OCI-LY1 (cell line): Measurements from ENCODE around the gene PANK4.

ENCODE experiments used
- H2AFZ ChIP-seq: fragments of 200-600 bp; sonication (generic), shearing (Covaris generic); 2 replicates; pipeline ENCODE4 v1.6.0; 2014; ENCODE audit warnings: antibody characterized with exemption, mild to moderate bottlenecking, low read length
- H3F3A ChIP-seq: fragments of 200-600 bp; sonication (generic), shearing (Covaris generic); 2 replicates; pipeline ENCODE4 v1.6.0; 2014; ENCODE audit warnings: mild to moderate bottlenecking, antibody characterized with exemption, low read length, moderate library complexity; ENCODE audit not compliant: insufficient read depth
- H3K27ac ChIP-seq: fragments of 200-600 bp; sonication (generic); 2 replicates; pipeline ENCODE4 v1.5.1; 2014; ENCODE audit warnings: low read length, mixed run types, mild to moderate bottlenecking, low read depth; ENCODE audit not compliant: poor library complexity, severe bottlenecking
- H3K27me3 ChIP-seq: fragments of 200-600 bp; sonication (generic); 2 replicates; pipeline ENCODE4 v1.6.0; 2014; ENCODE audit warnings: antibody characterized with exemption, mild to moderate bottlenecking, low read length, moderate library complexity; ENCODE audit not compliant: insufficient read depth
- H3K36me3 ChIP-seq: fragments of 200-600 bp; sonication (generic); 2 replicates; pipeline ENCODE4 v1.6.1; 2014; ENCODE audit warnings: mild to moderate bottlenecking, antibody characterized with exemption, low read length, moderate library complexity, mixed read lengths; ENCODE audit not compliant: insufficient read depth
- H3K4me1 ChIP-seq: fragments of 200-600 bp; sonication (generic); 2 replicates; pipeline ENCODE4 v1.5.1; 2014; ENCODE audit warnings: mild to moderate bottlenecking, low read length, moderate library complexity; ENCODE audit not compliant: insufficient read depth, severe bottlenecking
- H3K4me2 ChIP-seq: fragments of 200-600 bp; sonication (generic), shearing (Covaris generic); 2 replicates; pipeline ENCODE4 v1.6.1; 2014; ENCODE audit warnings: low read length
- H3K4me3 ChIP-seq: fragments of 200-600 bp; sonication (generic); 2 replicates; pipeline ENCODE4 v1.5.1; 2014; ENCODE audit warnings: low read length, low read depth, mild to moderate bottlenecking, mixed read lengths; ENCODE audit not compliant: poor library complexity, severe bottlenecking
- H3K79me2 ChIP-seq: fragments of 200-600 bp; shearing (Covaris generic); 2 replicates; pipeline ENCODE4 v1.6.1; 2016; ENCODE audit warnings: mixed run types, low read length, mixed read lengths; ENCODE audit not compliant: insufficient read depth
- H3K9ac ChIP-seq: fragments of 200-600 bp; sonication (generic), shearing (Covaris generic); 2 replicates; pipeline ENCODE4 v1.6.1; 2014; ENCODE audit warnings: mild to moderate bottlenecking, low read length, mixed read lengths
- H3K9me2 ChIP-seq: fragments of 200-600 bp; sonication (generic), shearing (Covaris generic); 2 replicates; pipeline ENCODE4 v1.6.1; 2014; ENCODE audit warnings: low read depth, mild to moderate bottlenecking, low read length, mixed read lengths
- H3K9me3 ChIP-seq: fragments of 200-600 bp; shearing (Covaris generic); 2 replicates; pipeline ENCODE4 v1.6.1; 2014; ENCODE audit warnings: low read length, mixed read lengths
- H4K20me1 ChIP-seq: fragments of 200-600 bp; sonication (generic), shearing (Covaris generic); 2 replicates; pipeline ENCODE4 v1.6.0; 2016; ENCODE audit warnings: mild to moderate bottlenecking, low read length; ENCODE audit not compliant: insufficient read depth
- CTCF ChIP-seq: fragments of 200-600 bp; sonication (generic), shearing (Covaris generic); IDR thresholded peaks from 2 replicates; pipeline ENCODE4 v1.5.1; 2017; ENCODE audit warnings: mild to moderate bottlenecking, antibody characterized with exemption, low read length, moderate library complexity, mixed read lengths
- EZH2 ChIP-seq: fragments of 200-600 bp; sonication (generic), shearing (Covaris generic); IDR thresholded peaks from 2 replicates; pipeline ENCODE4 v1.8.0; 2017; ENCODE audit warnings: borderline replicate concordance, mixed run types, mild to moderate bottlenecking, antibody characterized with exemption, low read length, moderate library complexity, mixed read lengths

PANK4 gene

GRCh38 chr1:2525920-2526823 is at the start of gene PANK4:
PANK4 (minus strand) TSS chr1:2526596; CDS start chr1:2526587, 9 bp downstream.
- Histone ChIP-seq H2AFZ (no peak within 1 kb of the TSS), H3K9ac (peak within 1 kb of the TSS; percentile 85), H3K9me2 (no peaks in the 10 kb centered on the region), H4K20me1 (no peaks in the 10 kb centered on the region), H3K27ac (no peak within 1 kb of the TSS), H3K27me3 (0 out of 2 replicates have a peak, but pooled peaks cover 9% of the 10 kb centered on the region), H3K79me2 (peaks cover 33% of the 10 kb centered on the region), H3K36me3 (peaks cover 9% of the 10 kb centered on the region; the same call in 1 of the 2 replicates), H3K4me1 (peaks cover 26% of the 10 kb centered on the region), H3K9me3 (no peaks in the 10 kb centered on the region), H3K4me2 (peak within 1 kb of the TSS; percentile 93), H3K4me3 (peak within 1 kb of the TSS; percentile 86), H3F3A (no peaks in the 10 kb centered on the region)
- TF ChIP-seq CTCF (no peak), EZH2 (no peak)

- H3K9me3 ChIP-seq, result no peaks in the 10 kb centered on the region
- H3K4me2 ChIP-seq, result no peak overlapping the region
- H3K27ac ChIP-seq, result no peak overlapping the region
- H3K27me3 ChIP-seq, result peaks cover 5% of the 10 kb centered on the region; the same call in 1 of the 2 replicates
- H4K20me1 ChIP-seq, result no peaks in the 10 kb centered on the region
- no peak overlapping the region for H2AFZ ChIP-seq
- no peaks in the 10 kb centered on the region for H3K79me2 ChIP-seq
- no peak for TF ChIP-seq EZH2
- TF ChIP-seq CTCF, result no peak
- no peak overlapping the region for H3K4me3 ChIP-seq
- no peaks in the 10 kb centered on the region for H3K36me3 ChIP-seq
- peaks cover 28% of the 10 kb centered on the region for H3K4me1 ChIP-seq
- H3F3A ChIP-seq, result no peaks in the 10 kb centered on the region
- H3K9me2 ChIP-seq, result no peaks in the 10 kb centered on the region
- no peak overlapping the region for H3K9ac ChIP-seq
Measured at GRCh38 chr1:2574350-2574749, 48.0 kb upstream of the PANK4 start.

- Histone ChIP-seq H3K4me3 (no peak overlapping the region), H3K36me3 (no peaks in the 10 kb centered on the region), H3K9me3 (no peaks in the 10 kb centered on the region), H3F3A (no peaks in the 10 kb centered on the region), H3K4me1 (peaks cover 26% of the 10 kb centered on the region), H3K79me2 (no peaks in the 10 kb centered on the region), H3K27me3 (peaks cover 5% of the 10 kb centered on the region; the same call in 1 of the 2 replicates), H3K9ac (no peak overlapping the region), H3K4me2 (no peak overlapping the region), H4K20me1 (no peaks in the 10 kb centered on the region), H2AFZ (no peak overlapping the region), H3K27ac (no peak overlapping the region), H3K9me2 (no peaks in the 10 kb centered on the region)
- TF ChIP-seq CTCF, result no peak
- no peak for TF ChIP-seq EZH2
Measured at GRCh38 chr1:2573250-2573920, 47.0 kb upstream of the PANK4 start.
